ENCODE measurements around the gene DNAJC30.

The DNAJC30 gene

DNA sequence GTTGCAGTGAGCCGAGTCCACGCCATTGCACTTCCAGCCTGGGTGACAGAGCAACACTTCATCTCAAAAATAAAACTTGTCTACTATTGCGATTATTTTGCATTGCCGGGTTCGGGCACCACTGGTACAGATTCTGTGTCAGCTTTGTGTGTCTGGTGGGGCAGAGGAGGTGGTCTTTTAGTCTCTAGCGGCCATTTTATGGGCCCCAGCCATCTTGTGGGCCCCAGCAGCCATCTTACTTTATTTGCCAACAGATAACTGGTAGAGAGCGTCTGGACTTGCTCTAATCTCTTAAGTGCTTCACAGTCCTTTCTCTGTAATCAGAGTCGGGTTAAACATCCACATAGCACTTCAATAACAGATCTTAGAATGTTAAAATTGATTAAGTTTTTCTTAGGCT lies 5.0 kb upstream of the DNAJC30 start:
- TF ChIP-seq, protein P1, sequence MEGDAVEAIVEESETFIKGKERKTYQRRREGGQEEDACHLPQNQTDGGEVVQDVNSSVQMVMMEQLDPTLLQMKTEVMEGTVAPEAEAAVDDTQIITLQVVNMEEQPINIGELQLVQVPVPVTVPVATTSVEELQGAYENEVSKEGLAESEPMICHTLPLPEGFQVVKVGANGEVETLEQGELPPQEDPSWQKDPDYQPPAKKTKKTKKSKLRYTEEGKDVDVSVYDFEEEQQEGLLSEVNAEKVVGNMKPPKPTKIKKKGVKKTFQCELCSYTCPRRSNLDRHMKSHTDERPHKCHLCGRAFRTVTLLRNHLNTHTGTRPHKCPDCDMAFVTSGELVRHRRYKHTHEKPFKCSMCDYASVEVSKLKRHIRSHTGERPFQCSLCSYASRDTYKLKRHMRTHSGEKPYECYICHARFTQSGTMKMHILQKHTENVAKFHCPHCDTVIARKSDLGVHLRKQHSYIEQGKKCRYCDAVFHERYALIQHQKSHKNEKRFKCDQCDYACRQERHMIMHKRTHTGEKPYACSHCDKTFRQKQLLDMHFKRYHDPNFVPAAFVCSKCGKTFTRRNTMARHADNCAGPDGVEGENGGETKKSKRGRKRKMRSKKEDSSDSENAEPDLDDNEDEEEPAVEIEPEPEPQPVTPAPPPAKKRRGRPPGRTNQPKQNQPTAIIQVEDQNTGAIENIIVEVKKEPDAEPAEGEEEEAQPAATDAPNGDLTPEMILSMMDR (IDR thresholded peaks at IDR 0.05), result no peak
- TF ChIP-seq ZFX (IDR thresholded peaks at IDR 0.05; ENCODE audit: borderline replicate concordance), result no peak

GRCh38 chr7:73685311-73685710 lies 2.1 kb upstream of the DNAJC30 start:
- H3K27ac ChIP-seq, result no peak overlapping the region
- TF ChIP-seq, protein P1 (IDR thresholded peaks at IDR 0.05), result no peak
- no peak for TF ChIP-seq ZFX (IDR thresholded peaks at IDR 0.05; ENCODE audit: borderline replicate concordance)

More for the DNA sequence above, 5.0 kb upstream of the DNAJC30 start:
- H3K27ac ChIP-seq, result no peak overlapping the region

DNA sequence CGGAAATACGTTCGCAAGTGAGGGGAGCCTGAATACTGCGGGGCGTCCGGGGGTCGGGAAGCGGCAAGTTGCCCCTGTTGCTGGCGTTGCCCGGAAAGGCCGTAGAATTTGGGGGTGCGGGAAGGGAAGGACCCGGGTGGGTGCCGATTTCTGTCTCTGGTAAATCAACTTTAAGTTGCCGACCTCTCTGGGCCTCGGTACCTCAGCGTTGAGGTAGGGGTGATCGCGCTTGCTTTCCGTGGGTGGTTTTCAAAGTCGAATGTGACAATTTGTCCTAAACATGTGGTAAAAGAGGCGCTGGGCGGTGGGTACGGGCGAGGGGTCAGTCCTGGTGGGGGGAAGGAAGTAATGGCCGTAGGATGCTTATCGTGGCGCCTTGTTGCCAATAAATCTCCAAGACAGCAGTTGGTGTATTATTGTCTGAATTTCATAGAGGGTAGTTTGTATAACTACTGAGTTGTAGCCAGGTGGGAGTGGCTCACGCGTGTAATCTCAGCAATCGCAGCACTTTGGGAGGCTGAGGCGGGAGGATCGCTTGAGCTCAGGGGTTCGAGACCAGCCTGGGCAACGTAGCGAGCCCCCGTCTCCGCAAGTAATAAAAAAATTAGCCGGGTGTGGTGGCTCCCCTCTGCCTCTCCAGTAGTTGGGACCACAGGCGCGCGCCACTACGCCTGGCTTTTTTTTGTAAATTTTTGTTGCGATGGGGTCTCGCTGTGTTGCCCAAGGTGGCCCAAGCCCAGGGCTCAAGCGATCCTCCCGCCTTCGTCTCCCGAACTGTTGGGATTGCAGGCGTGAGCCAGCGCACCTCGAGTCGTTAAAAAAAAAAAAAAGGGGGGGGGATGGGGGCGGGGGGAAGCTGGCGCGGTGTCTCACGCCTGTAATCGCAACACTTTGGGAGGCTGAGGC lies 788 bp upstream of the DNAJC30 start:
- peak overlapping the region; percentile 82 for H3K27ac ChIP-seq
- TF ChIP-seq, protein P1 (IDR thresholded peaks at IDR 0.05), result no peak
- TF ChIP-seq ZFX (IDR thresholded peaks at IDR 0.05; ENCODE audit: borderline replicate concordance), result no peak

DNA sequence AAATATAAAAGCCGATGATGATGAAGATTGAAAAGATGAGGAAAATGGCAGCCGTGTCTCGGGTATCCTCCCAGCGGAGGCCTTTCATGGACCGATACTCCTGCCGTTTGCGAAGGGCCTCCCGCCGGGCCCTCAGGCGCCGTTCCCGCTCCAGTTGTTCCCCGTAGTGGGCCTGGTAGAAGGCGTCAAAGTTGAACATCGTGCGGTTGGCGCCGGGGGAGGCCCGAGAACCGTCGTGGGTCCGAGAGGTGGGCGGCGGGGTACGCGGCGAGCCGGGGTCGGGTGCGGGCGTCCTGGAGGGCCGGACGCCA lies 553 bp downstream of the DNAJC30 start:
- no peak for TF ChIP-seq ZFX (IDR thresholded peaks at IDR 0.05; ENCODE audit: borderline replicate concordance)
- TF ChIP-seq, protein P1 (IDR thresholded peaks at IDR 0.05), result no peak
- peak overlapping the region; percentile 82 for H3K27ac ChIP-seq

GRCh38 chr7:73681031-73681430 lies 2.2 kb downstream of the DNAJC30 start:
- no peak overlapping the region for H3K27ac ChIP-seq
- TF ChIP-seq, protein P1 (IDR thresholded peaks at IDR 0.05), result no peak

- H3K27ac ChIP-seq, result no peak overlapping the region
These were observed 2.8 kb downstream of the DNAJC30 start for GRCh38 chr7:73680501-73680900.

GRCh38 chr7:73679709-73680108 lies 3.5 kb downstream of the DNAJC30 start:
- H3K27ac ChIP-seq, result no peak overlapping the region
- TF ChIP-seq, protein P1 (IDR thresholded peaks at IDR 0.05), result no peak
- no peak for TF ChIP-seq ZFX (IDR thresholded peaks at IDR 0.05; ENCODE audit: borderline replicate concordance)

More at GRCh38 chr7:73680501-73680900, 2.8 kb downstream of the DNAJC30 start:
- TF ChIP-seq, protein P1 (IDR thresholded peaks at IDR 0.05), result no peak
- no peak for TF ChIP-seq ZFX (IDR thresholded peaks at IDR 0.05; ENCODE audit: borderline replicate concordance)
